GM12878 (cell line): ENCODE measurements around the gene NOL4L. TPM values are rescaled to one million over a fixed set of nuclear protein-coding genes. Genes with fewer than 3 reads are reported as not detected.

Experiments used
- ATAC-seq: fragments of 200-7000 bp; cut with Tn5 transposase; 3 replicates; pipeline ENCODE4 v1.9.1; 2020; ENCODE audit warnings: mild to moderate bottlenecking, moderate library complexity
- BruUV-seq: library from RNA; stranded (reverse); fragments of 400-500 nt; replicated peaks from 2 replicates; lab custom pipeline; 2021; lab: Mats Ljungman, UMichigan
- CTCF ChIA-PET: fragments of 300-600 bp; sonication (Branson Sonifier 250); formaldehyde crosslinking; extraction: SDS; loops from one replicate; lab custom pipeline; 2021; ENCODE audit warnings: inconsistent platforms; lab: Yijun Ruan, JAX
- POLR2A ChIA-PET: fragments of 350-600 bp; formaldehyde crosslinking; extraction: SDS; loops from one replicate; lab custom pipeline; 2021; ENCODE audit warnings: inconsistent platforms; lab: Charles Lee
- RAD21 ChIA-PET: fragments of 300-600 bp; sonication (Branson Sonifier 250); formaldehyde crosslinking; loops from one replicate; lab custom pipeline; 2023; ENCODE audit warnings: antibody characterized with exemption; ENCODE audit not compliant: unreplicated experiment; lab: Charles Lee
- SMC1A ChIA-PET: fragments of 300-600 bp; sonication (Branson Sonifier 250); formaldehyde crosslinking; loops from one replicate; lab custom pipeline; 2023; ENCODE audit not compliant: unreplicated experiment, uncharacterized antibody; lab: Charles Lee
- DNase-seq: peaks from one replicate; pipeline ENCODE4 v3.0.0-alpha.2; 2011; ENCODE audit warnings: low read depth, low spot score
- FAIRE-seq: peaks from 3 replicates; lab custom pipeline; 2011; peaks lifted over from hg19 to GRCh38; lab: Jason Lieb, UNC
- H2AFZ ChIP-seq: 2 replicates; pipeline ENCODE4 v1.6.0; 2011; ENCODE audit warnings: low read depth, low read length, control low read depth; ENCODE audit not compliant: control insufficient read depth
- H3K27ac ChIP-seq: 2 replicates; pipeline ENCODE4 v1.5.1; 2011; ENCODE audit warnings: control low read depth; ENCODE audit not compliant: control insufficient read depth, insufficient read depth
- H3K27me3 ChIP-seq, 2 experiments: replicated peaks in 1 of 2; 2 replicates each; pipeline versions ENCODE4 v1.6.0 to v1.6.1; 2011; ENCODE audit warnings: low read length in 1 of 2; ENCODE audit not compliant: control insufficient read depth in 2 of 2, insufficient read depth in 2 of 2
- H3K36me3 ChIP-seq, 2 experiments: 2 replicates each; pipeline ENCODE4 v1.5.1; 2011; ENCODE audit warnings: low read length in 1 of 2; ENCODE audit not compliant: control insufficient read depth in 2 of 2, insufficient read depth in 2 of 2
- H3K4me1 ChIP-seq: 2 replicates; pipeline ENCODE4 v1.6.1; 2011; ENCODE audit warnings: mild to moderate bottlenecking, low read length, moderate library complexity, mixed read lengths; ENCODE audit not compliant: control insufficient read depth, insufficient read depth
- H3K4me2 ChIP-seq: 2 replicates; pipeline ENCODE4 v1.6.0; 2011; ENCODE audit warnings: control low read depth; ENCODE audit not compliant: control insufficient read depth, insufficient read depth
- H3K4me3 ChIP-seq: fragments of 200-600 bp; sonication (generic); 2 replicates; pipeline ENCODE4 v1.5.1; 2016
- H3K79me2 ChIP-seq: 2 replicates; pipeline ENCODE4 v1.6.0; 2011; ENCODE audit warnings: low read length; ENCODE audit not compliant: control insufficient read depth, insufficient read depth
- H3K9ac ChIP-seq: 2 replicates; pipeline ENCODE4 v1.8.0; 2011; ENCODE audit warnings: low read length, control low read depth, mixed read lengths; ENCODE audit not compliant: control insufficient read depth, insufficient read depth
- H3K9me3 ChIP-seq: replicated peaks from 3 replicates; pipeline ENCODE4 v1.5.1; 2011; ENCODE audit warnings: mild to moderate bottlenecking, low read length; ENCODE audit not compliant: control insufficient read depth, insufficient read depth
- H4K20me1 ChIP-seq: 2 replicates; pipeline ENCODE4 v1.6.0; 2011; ENCODE audit not compliant: control insufficient read depth, insufficient read depth
- CHD4 ChIP-seq: fragments of 200-600 bp; sonication (generic); IDR thresholded peaks from 2 replicates; pipeline ENCODE4 v1.6.1; 2016; ENCODE audit warnings: mild to moderate bottlenecking
- ESRRA ChIP-seq: IDR thresholded peaks from 2 replicates; pipeline ENCODE4 v1.6.1; 2012; ENCODE audit warnings: mild to moderate bottlenecking, low read length, improper control_type of control experiment
- HDGF ChIP-seq: fragments of 450-650 bp; IDR thresholded peaks from 2 replicates; pipeline ENCODE4 v1.6.1; 2016; ENCODE audit warnings: antibody characterized with exemption
- IRF5 ChIP-seq: fragments of 450-650 bp; IDR thresholded peaks from 2 replicates; pipeline ENCODE4 v1.6.1; 2017; ENCODE audit warnings: borderline replicate concordance
- JUND ChIP-seq: IDR thresholded peaks from 2 replicates; pipeline ENCODE4 v1.6.1; 2012; ENCODE audit warnings: low read depth, mild to moderate bottlenecking, low read length, improper control_type of control experiment, moderate library complexity
- MAX ChIP-seq: IDR thresholded peaks from 2 replicates; pipeline ENCODE4 v1.6.1; 2012; ENCODE audit warnings: low read depth, low read length, improper control_type of control experiment
- PML ChIP-seq: IDR thresholded peaks from 2 replicates; pipeline ENCODE4 v1.6.1; 2012; ENCODE audit warnings: low read length, inconsistent platforms
- POLR2A ChIP-seq: IDR thresholded peaks from 2 replicates; pipeline ENCODE4 v1.6.1; 2011; ENCODE audit warnings: low read depth, mild to moderate bottlenecking, low read length
- RFX5 ChIP-seq: IDR thresholded peaks from 2 replicates; pipeline ENCODE4 v1.6.1; 2011; ENCODE audit warnings: low read depth, low read length, improper control_type of control experiment
- ZSCAN29 ChIP-seq: fragments of 450-650 bp; IDR thresholded peaks from 2 replicates; pipeline ENCODE4 v1.6.1; 2017; ENCODE audit warnings: mild to moderate bottlenecking, moderate library complexity
- WGBS: methylation state at CpG from one replicate; pipeline ENCODE4 v1.1.6; 2016; ENCODE audit warnings: low lambda C conversion rate; ENCODE audit not compliant: insufficient replicate concordance, insufficient coverage; ENCODE audit errors: missing lambda C conversion rate; 5-methylcytosine and 5-hydroxymethylcytosine counted together
- in situ Hi-C: fragments of 300-500 bp; cut with MboI; formaldehyde crosslinking; loops from 9 replicates; pipeline ENCODE4 v1.14.3; 2018; ENCODE audit warnings: mixed read lengths
- intact Hi-C: fragments of 100-400 bp; cut with micrococcal nuclease; formaldehyde crosslinking; loops from one replicate; pipeline ENCODE4 v1.14.2; 2022; ENCODE audit not compliant: unreplicated experiment
- polyA plus RNA-seq, 11 experiments: library from polyadenylated mRNA; depleted of rRNA in 4 of 11; unstranded in 6 of 11; stranded (reverse) in 5 of 11; fragments of >200 nt; fragmentation: Nextera tagmentation in 4 of 11; fragmentation: Illumina TruSeq in 1 of 11; extraction: Ambion mirVana in 4 of 11; extraction: Trizol in 1 of 11; gene quantifications; 1 replicate in 1 of 11; 2 replicates in 10 of 11; pipeline versions ENCODE4 v1.2.1 to v1.2.3, GENCODE V29; 2011 to 2016; ENCODE audit warnings: inconsistent platforms in 2 of 11, missing spikeins in 2 of 11, low read depth in 1 of 11
- total RNA-seq, 4 experiments: library from RNA; depleted of rRNA in 3 of 4; stranded (reverse); fragments of >200 nt in 3 of 4; fragmentation: Illumina TruSeq in 1 of 4; extraction: Trizol in 1 of 4; gene quantifications; 2 replicates each; pipeline versions ENCODE4 v1.2.1 to v1.2.3, GENCODE V29; 2013 to 2021

NOL4L gene
- total and polyA plus RNA-seq, 10 of the 15 experiments (the other 5 are each of a cell fraction or from before 2014, with no cell fraction given) = 2.3 to 24.0 (median 8.0) TPM

- Histone ChIP-seq H3K27me3 (no peaks in the 10 kb centered on the region), H3K4me1 (no peaks in the 10 kb centered on the region), H2AFZ (no peak overlapping the region), H3K4me3 (no peak overlapping the region), H3K27ac (no peak overlapping the region), H3K9me3 (no peaks in the 10 kb centered on the region), H4K20me1 (no peaks in the 10 kb centered on the region; the same call in 1 of the 2 replicates), H3K9ac (no peak overlapping the region), H3K4me2 (no peak overlapping the region), H3K36me3 (peaks cover 29 to 33% of the 10 kb centered on the region in 2 experiments), H3K79me2 (no peaks in the 10 kb centered on the region)
- RAD21 ChIA-PET = no interaction called here
- TF ChIP-seq CHD4 (no peak), JUND (no peak), POLR2A (no peak), ESRRA (no peak), MAX (no peak), IRF5 (no peak), RFX5 (no peak), ZSCAN29 (no peak), PML (no peak), HDGF (no peak)
- in situ Hi-C loops = no loop called here
- intact Hi-C loops = no loop called here
- DNase-seq (no peak), FAIRE-seq (no peak), ATAC-seq (no peak)
- POLR2A ChIA-PET = interaction anchor here (0.5 kb wide), 1 partner anchor 499 kb away, joined by 3 read pairs; no protein-coding TSS in a partner anchor
- SMC1A ChIA-PET = interaction anchor here (0.7 to 1.0 kb wide), 2 partner anchors 103 to 119 kb away, joined by 3 read pairs; no protein-coding TSS in a partner anchor
- CTCF ChIA-PET = no interaction called here
- WGBS = 100% methylated on average over 6 of the region's 6 CpGs
- no TSS peak for BruUV-seq
Observed at GRCh38 chr20:32440069-32440757, 144.9 kb downstream of the NOL4L start.
